ENCODE measurements around the gene KLHL3.

KLHL3 gene

GRCh38 chr5:137613554-137614265 is 122.2 kb downstream of the KLHL3 start:
- CTCF ChIA-PET = interaction anchor here (0.7 kb wide), 1 partner anchor 8 kb away, joined by 3 read pairs; no protein-coding TSS in a partner anchor
- H3K36me3 ChIP-seq (ENCODE audit: control insufficient read depth in 2 of 2, insufficient read depth in 1 of 2, low read length in 2 of 2) = no peaks in the 10 kb centered on the region
- no peaks in the 10 kb centered on the region for H3K4me1 ChIP-seq (ENCODE audit: control insufficient read depth, insufficient read depth, low read length)
- POLR2A ChIA-PET = no interaction called here
- H3K27ac ChIP-seq (ENCODE audit: extremely low read depth, low read depth, low read length) = no peak overlapping the region
- H3K4me3 ChIP-seq (ENCODE audit: low read depth, low read length) = no peak overlapping the region
- H3K9me3 ChIP-seq (ENCODE audit: control insufficient read depth, insufficient read depth, low read depth, low read length) = no peaks in the 10 kb centered on the region
- no peak for TF ChIP-seq ZNF585B (tag by site-specific recombination; IDR thresholded peaks at IDR 0.05)
- TF ChIP-seq ZNF16 (tag by site-specific recombination; IDR thresholded peaks at IDR 0.05; ENCODE audit: low read depth) = no peak
- TF ChIP-seq GLIS1 (tag by site-specific recombination; IDR thresholded peaks at IDR 0.05) = no peak
- TF ChIP-seq TSHZ1 (tag by site-specific recombination; IDR thresholded peaks at IDR 0.05; ENCODE audit: borderline replicate concordance) = no peak
- no peak for TF ChIP-seq SCRT1 (tag by site-specific recombination; IDR thresholded peaks at IDR 0.05; ENCODE audit: borderline replicate concordance)
- TF ChIP-seq ZNF10 (tag by site-specific recombination; IDR thresholded peaks at IDR 0.05) = no peak
- TF ChIP-seq ZNF555 (tag by site-specific recombination; conservative IDR thresholded peaks at IDR 0.05) = no peak
- TF ChIP-seq ZNF324 (tag by site-specific recombination; IDR thresholded peaks at IDR 0.05) = no peak
- no peak for TF ChIP-seq REPIN1 (tag by site-specific recombination; IDR thresholded peaks at IDR 0.05; ENCODE audit: low read depth)
- no peak for TF ChIP-seq ZNF157 (tag by site-specific recombination; IDR thresholded peaks at IDR 0.05)
- no peak for TF ChIP-seq ZNF362 (tag by site-specific recombination; IDR thresholded peaks at IDR 0.05)
- no peak for TF ChIP-seq ZNF521 (tag by site-specific recombination; IDR thresholded peaks at IDR 0.05)
- no peak for TF ChIP-seq ZNF24 (tag by site-specific recombination; IDR thresholded peaks at IDR 0.05)
- no peak for TF ChIP-seq ZNF280C (tag by site-specific recombination; IDR thresholded peaks at IDR 0.05)
- no peak for TF ChIP-seq ZNF785 (tag by site-specific recombination; IDR thresholded peaks at IDR 0.05)
- TF ChIP-seq ZNF223 (tag by site-specific recombination; IDR thresholded peaks at IDR 0.05) = no peak

- no peak overlapping the region for H3K4me3 ChIP-seq (ENCODE audit: low read depth, low read length)
- CTCF ChIA-PET = interaction anchor here (0.6 to 1.4 kb wide), 2 partner anchors 14 to 17 kb away, joined by 3 to 4 read pairs; no protein-coding TSS in a partner anchor
- H3K36me3 ChIP-seq (ENCODE audit: control insufficient read depth in 2 of 2, insufficient read depth in 1 of 2, low read length in 2 of 2) = no peaks in the 10 kb centered on the region
- no peaks in the 10 kb centered on the region for H3K9me3 ChIP-seq (ENCODE audit: control insufficient read depth, insufficient read depth, low read depth, low read length)
- H3K4me1 ChIP-seq (ENCODE audit: control insufficient read depth, insufficient read depth, low read length) = no peaks in the 10 kb centered on the region
- no peak overlapping the region for H3K27ac ChIP-seq (ENCODE audit: extremely low read depth, low read depth, low read length)
- POLR2A ChIA-PET = no interaction called here
- TF ChIP-seq ZXDB (tag by site-specific recombination; IDR thresholded peaks at IDR 0.05) = no peak
- TF ChIP-seq ZNF302 (tag by site-specific recombination; IDR thresholded peaks at IDR 0.05; ENCODE audit: low read depth) = no peak
- TF ChIP-seq ZNF175 (tag by site-specific recombination; IDR thresholded peaks at IDR 0.05) = no peak
- TF ChIP-seq ZNF704 (tag by site-specific recombination; IDR thresholded peaks at IDR 0.05) = no peak
- TF ChIP-seq ZBTB49 (tag by site-specific recombination; IDR thresholded peaks at IDR 0.05; ENCODE audit: low read depth) = no peak
- TF ChIP-seq PATZ1 (tag by site-specific recombination; IDR thresholded peaks at IDR 0.05) = no peak
- TF ChIP-seq ZNF560 (tag by site-specific recombination; IDR thresholded peaks at IDR 0.05; ENCODE audit: borderline replicate concordance) = no peak
Measured at GRCh38 chr5:137612576-137612975, 123.3 kb downstream of the KLHL3 start.
